Osteoblast (primary cell): ENCODE measurements around the gene ZMYM2. TPM values are rescaled to one million over a fixed set of nuclear protein-coding genes. Genes with fewer than 3 reads are reported as not detected.

Source experiments
- DNase-seq: peaks from one replicate; pipeline ENCODE4 v3.0.0; 2011; ENCODE audit warnings: low spot score, mixed read lengths; ENCODE audit not compliant: insufficient read length; ENCODE audit errors: missing footprints
- H2AFZ ChIP-seq: 2 replicates; pipeline ENCODE4 v1.6.0; 2011; ENCODE audit warnings: mild to moderate bottlenecking, low read length
- H3K27ac ChIP-seq: 2 replicates; pipeline ENCODE4 v1.5.1; 2011; ENCODE audit warnings: mild to moderate bottlenecking, low read depth, low read length, moderate library complexity
- H3K27me3 ChIP-seq: 2 replicates; pipeline ENCODE4 v1.6.0; 2012; ENCODE audit warnings: mild to moderate bottlenecking, control low read depth, inconsistent platforms, low read length, moderate library complexity; ENCODE audit not compliant: insufficient read depth
- H3K36me3 ChIP-seq: 2 replicates; pipeline ENCODE4 v1.5.1; 2011; ENCODE audit warnings: mild to moderate bottlenecking, low read length, control low read depth, moderate library complexity; ENCODE audit not compliant: insufficient read depth
- H3K4me1 ChIP-seq: 2 replicates; pipeline ENCODE4 v1.5.1; 2011; ENCODE audit warnings: mild to moderate bottlenecking, low read length, control low read depth, moderate library complexity; ENCODE audit not compliant: insufficient read depth
- H3K4me2 ChIP-seq: 2 replicates; pipeline ENCODE4 v1.6.0; 2011; ENCODE audit warnings: mild to moderate bottlenecking, low read length; ENCODE audit not compliant: insufficient read depth
- H3K4me3 ChIP-seq: fragments of 200-600 bp; sonication (generic); 3 replicates; pipeline ENCODE4 v1.5.1; 2012; ENCODE audit warnings: mild to moderate bottlenecking, low read length, inconsistent platforms; ENCODE audit not compliant: insufficient read depth
- H3K79me2 ChIP-seq: 2 replicates; pipeline ENCODE4 v1.6.0; 2012; ENCODE audit warnings: mild to moderate bottlenecking, low read length, control low read depth, inconsistent platforms; ENCODE audit not compliant: insufficient read depth
- H3K9me3 ChIP-seq: 2 replicates; pipeline ENCODE4 v1.5.1; 2011; ENCODE audit warnings: low read depth, low read length, control low read depth
- H4K20me1 ChIP-seq: 2 replicates; pipeline ENCODE4 v1.6.0; 2012; ENCODE audit warnings: mild to moderate bottlenecking, low read length, control low read depth; ENCODE audit not compliant: insufficient read depth
- CTCF ChIP-seq: IDR thresholded peaks from 2 replicates; pipeline ENCODE4 v1.5.1; 2011; ENCODE audit warnings: mild to moderate bottlenecking, low read depth, low read length, moderate library complexity; ENCODE audit errors: extremely low read depth
- total RNA-seq: library from RNA; depleted of rRNA; stranded (reverse); fragments of >200 nt; gene quantifications from 2 replicates; pipeline ENCODE4 v1.2.3, GENCODE V29; 2012

ZMYM2 gene
- total RNA-seq, 1 donor: 65.5 TPM

DNA sequence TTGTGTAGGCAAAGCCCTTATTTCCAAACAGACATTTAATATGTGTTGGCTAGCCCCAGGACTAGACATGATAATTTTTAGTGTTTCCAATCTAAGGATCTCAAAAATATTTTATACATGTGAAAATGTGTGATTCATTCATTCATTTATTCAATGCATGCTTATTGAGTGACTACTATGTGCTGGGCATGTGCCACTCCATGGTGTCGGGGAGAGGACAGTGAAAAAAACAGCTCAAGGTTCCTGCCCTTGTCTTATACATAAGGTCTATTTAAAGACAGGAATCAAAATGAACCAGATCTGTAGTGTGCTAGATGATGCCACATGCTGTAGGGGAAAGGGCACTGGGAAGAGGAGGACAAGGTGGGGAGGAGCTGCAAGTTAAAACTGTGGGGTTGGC, 165.8 kb downstream of the ZMYM2 start:
- Histone ChIP-seq H3K4me3 (no peak overlapping the region), H2AFZ (no peak overlapping the region), H3K27me3 (peaks cover 9% of the 10 kb centered on the region), H3K4me2 (no peak overlapping the region), H3K27ac (no peak overlapping the region), H4K20me1 (no peaks in the 10 kb centered on the region), H3K36me3 (no peaks in the 10 kb centered on the region), H3K79me2 (no peaks in the 10 kb centered on the region), H3K4me1 (peaks cover 27% of the 10 kb centered on the region), H3K9me3 (no peaks in the 10 kb centered on the region)
- no peak for DNase-seq
- TF ChIP-seq CTCF: no peak

DNA sequence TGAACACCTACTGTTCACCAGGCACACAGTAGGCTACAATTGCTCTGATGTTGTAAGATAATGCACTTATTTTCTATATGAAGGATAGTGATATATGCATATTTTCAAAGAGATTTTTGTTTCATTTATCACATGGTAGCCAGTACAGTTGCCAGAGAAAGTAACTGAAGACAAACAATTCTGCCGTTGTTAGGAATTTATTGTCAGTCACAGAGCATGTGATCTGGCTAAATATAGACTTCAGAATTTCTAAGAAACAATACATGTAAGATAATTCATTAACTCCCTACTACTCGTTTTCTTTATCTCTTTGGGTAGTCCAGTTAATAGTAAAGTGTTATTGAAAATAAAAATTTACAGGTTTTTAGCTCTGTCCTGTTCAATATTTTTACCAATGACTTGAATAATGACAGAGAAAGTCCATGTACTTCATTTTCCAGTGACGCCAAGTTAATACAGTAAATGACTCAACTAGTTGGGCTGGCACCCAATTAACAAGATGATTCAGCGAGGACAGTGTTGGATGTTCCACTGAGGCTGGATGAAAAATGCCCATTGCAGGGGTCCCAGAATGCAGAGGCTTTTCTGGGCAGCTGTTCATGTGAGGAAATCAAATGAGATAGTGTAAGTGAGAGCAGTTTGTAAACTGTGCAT, 166.7 kb downstream of the ZMYM2 start:
- H3K27me3 ChIP-seq: peaks cover 18% of the 10 kb centered on the region
- peak overlapping the region; percentile 3 for H3K4me2 ChIP-seq
- no peaks in the 10 kb centered on the region for H3K9me3 ChIP-seq
- no peaks in the 10 kb centered on the region for H3K79me2 ChIP-seq
- peaks cover 24% of the 10 kb centered on the region for H3K4me1 ChIP-seq
- no peak overlapping the region for H2AFZ ChIP-seq
- DNase-seq: peak; percentile 90
- TF ChIP-seq CTCF: no peak
- H3K27ac ChIP-seq: peak overlapping the region; percentile 72
- H4K20me1 ChIP-seq: no peaks in the 10 kb centered on the region
- H3K4me3 ChIP-seq: no peak overlapping the region
- no peaks in the 10 kb centered on the region for H3K36me3 ChIP-seq

- no peaks in the 10 kb centered on the region for H3K79me2 ChIP-seq
- no peak overlapping the region for H3K4me3 ChIP-seq
- H3K27ac ChIP-seq: peak overlapping the region; percentile 72
- H3K27me3 ChIP-seq: peaks cover 18% of the 10 kb centered on the region
- H3K4me2 ChIP-seq: peak overlapping the region; percentile 3
- H3K4me1 ChIP-seq: peaks cover 24% of the 10 kb centered on the region
- no peak overlapping the region for H2AFZ ChIP-seq
- no peaks in the 10 kb centered on the region for H3K36me3 ChIP-seq
- H3K9me3 ChIP-seq: no peaks in the 10 kb centered on the region
- no peak for TF ChIP-seq CTCF
- H4K20me1 ChIP-seq: no peaks in the 10 kb centered on the region
- DNase-seq: no peak
These were observed 167.2 kb downstream of the ZMYM2 start for GRCh38 chr13:20125783-20126165.

DNA sequence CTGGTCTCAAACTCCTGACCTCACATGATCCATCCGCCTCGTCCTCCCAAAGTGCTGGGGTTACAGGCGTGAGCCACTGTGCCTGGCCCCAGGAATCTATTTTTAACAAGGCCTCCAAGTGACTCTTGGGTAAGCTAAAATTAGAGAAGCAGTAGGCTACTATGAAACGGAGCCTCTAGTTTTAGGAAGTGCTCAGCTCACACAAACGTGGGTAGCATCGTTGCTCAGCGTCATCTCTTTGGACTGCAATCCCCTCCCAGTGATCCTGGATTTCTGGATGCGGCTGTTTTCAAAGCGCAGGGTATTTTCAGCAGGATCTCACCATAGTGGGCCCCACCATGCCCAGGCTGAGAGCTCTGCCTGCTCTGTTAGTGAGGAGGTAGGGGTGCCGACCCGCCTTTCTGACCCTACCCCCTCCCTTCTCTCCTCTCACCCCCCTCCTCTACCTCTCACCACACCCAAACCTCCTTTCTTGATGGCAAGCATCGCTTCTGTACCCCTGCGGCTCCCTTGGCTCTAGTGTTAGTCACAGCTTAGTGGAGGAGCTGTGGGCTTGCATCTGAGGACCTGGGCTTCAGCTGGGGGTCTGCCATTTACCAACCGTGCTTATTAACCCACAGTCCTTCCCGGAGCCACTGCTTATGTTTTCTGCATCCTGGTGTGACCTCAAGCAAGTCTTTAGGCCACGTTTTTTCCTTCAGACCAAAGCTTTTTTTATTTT, 168.2 kb downstream of the ZMYM2 start:
- Histone ChIP-seq H3K36me3 (no peaks in the 10 kb centered on the region), H3K4me1 (peaks cover 24% of the 10 kb centered on the region), H4K20me1 (no peaks in the 10 kb centered on the region), H3K9me3 (no peaks in the 10 kb centered on the region), H3K79me2 (no peaks in the 10 kb centered on the region), H3K4me3 (no peak overlapping the region), H3K27me3 (peaks cover 18% of the 10 kb centered on the region), H2AFZ (no peak overlapping the region), H3K4me2 (no peak overlapping the region), H3K27ac (no peak overlapping the region)
- TF ChIP-seq CTCF: no peak
- DNase-seq: no peak
